Osteocyte (in vitro differentiated cells): ENCODE data around the gene PAPPA2. TPM values are rescaled to one million over a fixed set of nuclear protein-coding genes. Genes with fewer than 3 reads are reported as not detected.

ENCODE experiments used
- DNase-seq: peaks from one replicate; pipeline ENCODE4 v3.0.0; 2021; ENCODE audit warnings: mixed read lengths; ENCODE audit not compliant: unreplicated experiment; ENCODE audit errors: extremely low spot score
- H3K27ac Mint-ChIP-seq: one replicate; pipeline ENCODE4 v1.8.0; 2021; ENCODE audit warnings: mild to moderate bottlenecking, mixed read lengths; ENCODE audit not compliant: unreplicated experiment
- H3K27me3 Mint-ChIP-seq: one replicate; pipeline ENCODE4 v1.8.0; 2021; ENCODE audit warnings: mixed read lengths; ENCODE audit not compliant: unreplicated experiment
- H3K36me3 Mint-ChIP-seq: one replicate; pipeline ENCODE4 v1.8.0; 2021; ENCODE audit warnings: mixed read lengths; ENCODE audit not compliant: unreplicated experiment
- H3K4me1 Mint-ChIP-seq: one replicate; pipeline ENCODE4 v1.8.0; 2021; ENCODE audit warnings: mixed read lengths; ENCODE audit not compliant: unreplicated experiment
- H3K4me3 Mint-ChIP-seq: one replicate; pipeline ENCODE4 v1.8.0; 2021; ENCODE audit warnings: mild to moderate bottlenecking, moderate library complexity, mixed read lengths; ENCODE audit not compliant: unreplicated experiment
- H3K9me3 Mint-ChIP-seq: one replicate; pipeline ENCODE4 v1.8.0; 2021; ENCODE audit warnings: mixed read lengths; ENCODE audit not compliant: unreplicated experiment
- total RNA-seq: library from RNA; stranded (reverse); gene quantifications from 2 replicates; pipeline ENCODE4 v1.2.1, GENCODE V29; 2021
- TF ChIP-seq, protein P1 (sequence below): fragments of 200-600 bp; sonication (generic); IDR thresholded peaks from 2 replicates; pipeline ENCODE4 v1.5.0; 2021; ENCODE audit warnings: antibody characterized with exemption, mild to moderate bottlenecking, moderate library complexity

Gene PAPPA2
- total RNA-seq, 1 donor from 2014 or later, result 0.35 TPM

GRCh38 chr1:176517484-176517883 lies 54.5 kb downstream of the PAPPA2 start:
- Mint-ChIP-seq H3K27ac (no peak overlapping the region), H3K4me1 (no peaks in the 10 kb centered on the region), H3K27me3 (no peaks in the 10 kb centered on the region), H3K4me3 (no peak overlapping the region), H3K36me3 (no peaks in the 10 kb centered on the region), H3K9me3 (peaks cover 13% of the 10 kb centered on the region)
- no peak for DNase-seq
- TF ChIP-seq, protein P1, sequence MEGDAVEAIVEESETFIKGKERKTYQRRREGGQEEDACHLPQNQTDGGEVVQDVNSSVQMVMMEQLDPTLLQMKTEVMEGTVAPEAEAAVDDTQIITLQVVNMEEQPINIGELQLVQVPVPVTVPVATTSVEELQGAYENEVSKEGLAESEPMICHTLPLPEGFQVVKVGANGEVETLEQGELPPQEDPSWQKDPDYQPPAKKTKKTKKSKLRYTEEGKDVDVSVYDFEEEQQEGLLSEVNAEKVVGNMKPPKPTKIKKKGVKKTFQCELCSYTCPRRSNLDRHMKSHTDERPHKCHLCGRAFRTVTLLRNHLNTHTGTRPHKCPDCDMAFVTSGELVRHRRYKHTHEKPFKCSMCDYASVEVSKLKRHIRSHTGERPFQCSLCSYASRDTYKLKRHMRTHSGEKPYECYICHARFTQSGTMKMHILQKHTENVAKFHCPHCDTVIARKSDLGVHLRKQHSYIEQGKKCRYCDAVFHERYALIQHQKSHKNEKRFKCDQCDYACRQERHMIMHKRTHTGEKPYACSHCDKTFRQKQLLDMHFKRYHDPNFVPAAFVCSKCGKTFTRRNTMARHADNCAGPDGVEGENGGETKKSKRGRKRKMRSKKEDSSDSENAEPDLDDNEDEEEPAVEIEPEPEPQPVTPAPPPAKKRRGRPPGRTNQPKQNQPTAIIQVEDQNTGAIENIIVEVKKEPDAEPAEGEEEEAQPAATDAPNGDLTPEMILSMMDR, result no peak

- H3K27ac Mint-ChIP-seq, result no peak overlapping the region
- no peak for DNase-seq
- no peak overlapping the region for H3K4me3 Mint-ChIP-seq
- H3K27me3 Mint-ChIP-seq, result no peaks in the 10 kb centered on the region
- TF ChIP-seq, protein P1, result no peak
- H3K9me3 Mint-ChIP-seq, result peaks cover 14% of the 10 kb centered on the region
- no peaks in the 10 kb centered on the region for H3K36me3 Mint-ChIP-seq
- no peaks in the 10 kb centered on the region for H3K4me1 Mint-ChIP-seq
These were observed 58.2 kb downstream of the PAPPA2 start for GRCh38 chr1:176521211-176521610.

DNA sequence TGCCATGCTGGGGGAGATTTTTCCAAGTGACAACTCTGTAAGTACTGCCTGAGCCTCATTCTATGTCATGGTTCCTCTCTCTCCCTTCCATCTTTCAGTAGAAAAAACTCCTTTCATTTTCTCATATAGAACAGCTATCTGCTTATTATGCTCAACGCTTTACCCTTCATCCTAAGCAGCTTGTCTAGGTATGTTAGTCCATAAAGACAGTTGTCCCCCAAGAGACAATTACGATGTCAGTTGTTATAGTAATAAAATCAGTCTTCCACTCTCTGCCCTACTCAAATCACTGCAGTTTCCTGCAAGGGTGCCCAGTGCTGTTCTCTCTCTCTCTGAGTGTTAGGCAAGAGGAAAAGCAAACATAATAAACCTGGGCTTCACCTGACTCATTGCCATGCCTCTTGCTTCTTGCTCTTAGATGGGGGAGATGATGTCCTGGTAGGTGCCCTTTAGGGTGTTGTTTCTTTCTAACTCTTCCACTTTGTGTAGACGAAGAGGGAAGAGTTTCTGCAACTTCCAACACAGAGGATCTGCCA lies 59.4 kb downstream of the PAPPA2 start:
- Mint-ChIP-seq H3K36me3 (no peaks in the 10 kb centered on the region), H3K4me3 (no peak overlapping the region), H3K27me3 (no peaks in the 10 kb centered on the region), H3K27ac (no peak overlapping the region), H3K9me3 (peaks cover 14% of the 10 kb centered on the region), H3K4me1 (no peaks in the 10 kb centered on the region)
- no peak for DNase-seq
- TF ChIP-seq, protein P1, result no peak

DNA sequence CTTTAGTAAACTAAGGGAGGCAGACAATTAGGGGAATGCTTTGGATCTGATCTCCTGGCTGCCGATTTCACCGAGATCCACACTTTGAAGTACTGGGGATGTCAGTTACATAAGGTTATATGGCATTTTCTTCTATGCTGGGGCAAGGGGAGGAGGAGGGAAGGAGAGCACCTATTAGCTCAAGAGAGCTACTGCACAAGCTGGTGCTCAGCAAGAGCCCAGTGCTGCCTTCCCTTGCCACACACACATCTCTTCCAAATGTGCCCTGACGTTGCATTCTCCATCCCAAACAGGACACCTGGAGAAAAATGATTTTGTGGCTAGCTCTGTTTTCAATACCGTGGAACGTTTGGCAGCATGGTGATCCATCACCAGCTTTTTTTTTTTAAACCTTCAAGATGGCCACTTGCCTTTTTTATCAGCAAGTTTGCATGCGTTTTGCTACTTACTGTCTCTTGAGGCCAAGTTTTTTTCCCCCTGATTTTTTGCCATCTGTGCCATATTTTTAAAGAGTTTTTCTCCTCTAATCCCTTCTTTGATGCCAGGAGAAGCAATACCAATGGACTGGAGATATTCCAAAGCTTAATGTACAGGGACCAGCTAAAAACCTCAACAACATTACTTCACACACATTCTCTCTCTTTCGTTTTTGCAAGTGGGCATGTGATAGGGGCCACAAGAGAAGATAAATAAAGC lies 66.6 kb downstream of the PAPPA2 start:
- no peak for DNase-seq
- H3K27ac Mint-ChIP-seq, result no peak overlapping the region
- H3K27me3 Mint-ChIP-seq, result no peaks in the 10 kb centered on the region
- no peak overlapping the region for H3K4me3 Mint-ChIP-seq
- no peaks in the 10 kb centered on the region for H3K4me1 Mint-ChIP-seq
- no peaks in the 10 kb centered on the region for H3K36me3 Mint-ChIP-seq
- TF ChIP-seq, protein P1, result no peak
- H3K9me3 Mint-ChIP-seq, result peaks cover 11% of the 10 kb centered on the region

DNA sequence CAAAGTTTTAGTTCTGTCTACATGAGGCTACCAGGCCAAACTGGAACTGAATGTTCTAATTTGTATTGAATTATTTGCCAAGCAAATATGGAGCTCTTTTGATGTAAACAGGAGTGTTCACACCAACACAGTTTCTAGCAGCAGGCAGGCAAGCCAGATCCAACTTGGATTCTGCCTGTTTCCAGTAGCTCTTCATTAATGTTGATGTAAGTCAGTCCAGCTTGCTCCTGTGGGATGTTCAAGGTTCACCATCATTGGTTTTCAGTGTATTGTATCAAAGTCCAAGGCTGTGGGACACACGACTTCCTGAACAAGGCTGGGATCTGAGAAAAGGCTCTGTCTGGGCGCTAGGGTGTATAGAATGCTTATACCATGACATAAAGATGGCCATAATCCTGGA lies 68.1 kb downstream of the PAPPA2 start:
- H3K4me3 Mint-ChIP-seq, result no peak overlapping the region
- H3K9me3 Mint-ChIP-seq, result peaks cover 11% of the 10 kb centered on the region
- no peak overlapping the region for H3K27ac Mint-ChIP-seq
- no peaks in the 10 kb centered on the region for H3K4me1 Mint-ChIP-seq
- no peak for DNase-seq
- TF ChIP-seq, protein P1, result no peak
- H3K27me3 Mint-ChIP-seq, result no peaks in the 10 kb centered on the region
- no peaks in the 10 kb centered on the region for H3K36me3 Mint-ChIP-seq
